Breast epithelium (tissue), 4 donors: ENCODE results near the gene MMP15. TPM values are rescaled to one million over a fixed set of nuclear protein-coding genes. Genes with fewer than 3 reads are reported as not detected.
A peak's percentile ranks its signal among the peaks of the same experiment; 100 is the strongest.

Experiments used
- DNase-seq, 2 donors: peaks; one replicate each; pipeline ENCODE4 v3.0.0-alpha.2; 2019; ENCODE audit warnings: low spot score in 2 of 2
- H3K27ac ChIP-seq, 2 donors: fragments of 200-600 bp; sonication (generic) in 1 of 2; one replicate each; pipeline ENCODE4 v1.5.1; 2016 to 2019; ENCODE audit warnings: mild to moderate bottlenecking in 1 of 2
- H3K27me3 ChIP-seq, 2 donors: fragments of 200-600 bp; sonication (generic) in 1 of 2; one replicate each; pipeline versions ENCODE4 v1.5.1 to v1.6.0; 2017 to 2019; ENCODE audit warnings: control low read depth in 1 of 2, mild to moderate bottlenecking in 1 of 2
- H3K36me3 ChIP-seq: fragments of 200-600 bp; one replicate; pipeline ENCODE4 v1.5.1; 2019
- H3K4me1 ChIP-seq, 2 donors: fragments of 200-600 bp; sonication (generic); one replicate each; pipeline ENCODE4 v1.5.1; 2016 to 2019; ENCODE audit warnings: control low read depth in 1 of 2
- H3K4me3 ChIP-seq, 3 donors: fragments of 200-600 bp; sonication (generic); 1 replicate in 2 of 3; 2 replicates in 1 of 3; pipeline ENCODE4 v1.5.1; 2016 to 2019; ENCODE audit warnings: mild to moderate bottlenecking in 3 of 3, moderate library complexity in 2 of 3
- H3K9me3 ChIP-seq, 2 donors: fragments of 200-600 bp; sonication (generic) in 1 of 2; one replicate each; pipeline ENCODE4 v1.5.1; 2016 to 2019; ENCODE audit warnings: control low read depth in 1 of 2
- CTCF ChIP-seq, 3 donors: fragments of 450-650 bp; IDR thresholded peaks; one replicate each; pipeline ENCODE4 v1.5.1; 2016 to 2017; ENCODE audit warnings: antibody characterized with exemption in 3 of 3, mild to moderate bottlenecking in 3 of 3, moderate library complexity in 3 of 3
- POLR2A ChIP-seq: fragments of 450-650 bp; IDR thresholded peaks from one replicate; pipeline ENCODE4 v1.6.1; 2016; ENCODE audit warnings: antibody characterized with exemption, mild to moderate bottlenecking, moderate library complexity
- POLR2AphosphoS5 ChIP-seq, 3 donors: sonication (generic); formaldehyde crosslinking; IDR thresholded peaks; one replicate each; pipeline ENCODE4 v1.6.1; 2017; ENCODE audit warnings: antibody characterized with exemption in 3 of 3
- intact Hi-C: fragments of 100-400 bp; cut with DNase I; formaldehyde crosslinking; loops from one replicate; pipeline ENCODE4 v1.15.1; 2023; ENCODE audit warnings: low total_unique reads
- total RNA-seq, 3 donors: library from RNA; depleted of rRNA; stranded (reverse); fragments of >200 nt; gene quantifications; one replicate each; pipeline ENCODE4 v1.1.0, GENCODE V29; 2016

MMP15 gene
- total RNA-seq, 3 donors from 2014 or later: 4.6 to 5.3 (median 4.8) TPM

GRCh38 chr16:58020628-58021521 is 4.7 kb upstream of the MMP15 start:
- TF ChIP-seq POLR2AphosphoS5 (IDR thresholded peaks at IDR 0.05) (no peak), CTCF (IDR thresholded peaks at IDR 0.05) (peak; percentile 34 to 75 (median 68))
- Histone ChIP-seq H3K36me3 (no peaks in the 10 kb centered on the region), H3K9me3 (no peaks in the 10 kb centered on the region), H3K4me1 (peaks cover 5 to 6% of the 10 kb centered on the region in 2 donors), H3K27ac (no peak overlapping the region), H3K27me3 (no peaks in the 10 kb centered on the region), H3K4me3 (no peak overlapping the region)
- no peak for DNase-seq
- intact Hi-C loops: no loop called here

GRCh38 chr16:58021661-58022551 is 3.6 kb upstream of the MMP15 start:
- Histone ChIP-seq H3K36me3 (no peaks in the 10 kb centered on the region), H3K4me1 (peaks cover 6 to 9% of the 10 kb centered on the region in 2 donors), H3K27ac (no peak overlapping the region), H3K9me3 (no peaks in the 10 kb centered on the region), H3K27me3 (no peaks in the 10 kb centered on the region), H3K4me3 (no peak overlapping the region)
- no peak for DNase-seq
- intact Hi-C loops: no loop called here
- TF ChIP-seq POLR2AphosphoS5 (IDR thresholded peaks at IDR 0.05) (no peak), CTCF (IDR thresholded peaks at IDR 0.05) (no peak), POLR2A (no peak)

- TF ChIP-seq CTCF (IDR thresholded peaks at IDR 0.05) (no peak), POLR2AphosphoS5 (IDR thresholded peaks at IDR 0.05) (no peak), POLR2A (no peak)
- intact Hi-C loops: no loop called here
- Histone ChIP-seq H3K4me3 (peak overlapping the region in 1 of 3 donors; percentile 21), H3K27ac (peak overlapping the region in 1 of 2 donors; percentile 32), H3K36me3 (no peaks in the 10 kb centered on the region), H3K27me3 (no peaks in the 10 kb centered on the region), H3K4me1 (peaks cover 6 to 11% of the 10 kb centered on the region in 2 donors), H3K9me3 (no peaks in the 10 kb centered on the region)
- DNase-seq: peak in 1 of 2 donors; percentile 47
Observed at GRCh38 chr16:58022601-58023371, 2.8 kb upstream of the MMP15 start.

- H3K9me3 ChIP-seq: no peaks in the 10 kb centered on the region
- intact Hi-C loops: loop anchor here (5.0 kb wide), 1 partner anchor 103 kb away; the partner anchor contains the start of gene CFAP20
- H3K27me3 ChIP-seq: no peaks in the 10 kb centered on the region
- H3K36me3 ChIP-seq: no peaks in the 10 kb centered on the region
- TF ChIP-seq CTCF (IDR thresholded peaks at IDR 0.05) (no peak), POLR2AphosphoS5 (IDR thresholded peaks at IDR 0.05) (no peak), POLR2A (no peak)
- no peak for DNase-seq
- peaks cover 6 to 11% of the 10 kb centered on the region in 2 donors for H3K4me1 ChIP-seq
- peak overlapping the region; percentile 61 to 67 for H3K27ac ChIP-seq
- peak overlapping the region; percentile 66 to 92 (median 72) for H3K4me3 ChIP-seq
Observed at GRCh38 chr16:58024486-58025350, 836 bp upstream of the MMP15 start.
